Sigmoid colon (tissue), 7 donors: Measurements from ENCODE around the gene TAS1R2. TPM values are rescaled to one million over a fixed set of nuclear protein-coding genes. Genes with fewer than 3 reads are reported as not detected.

ENCODE experiments used
- DNase-seq: peaks from one replicate; pipeline ENCODE4 v3.0.0-alpha.2; 2019
- H3K27ac ChIP-seq, 4 donors: fragments of 200-600 bp; sonication (generic); one replicate each; pipeline ENCODE4 v1.5.1; 2016 to 2019; ENCODE audit warnings: mild to moderate bottlenecking in 1 of 4
- H3K27me3 ChIP-seq, 3 donors: fragments of 200-600 bp; sonication (generic); one replicate each; pipeline ENCODE4 v1.5.1; 2019; ENCODE audit warnings: mild to moderate bottlenecking in 1 of 3
- H3K36me3 ChIP-seq, 4 donors: fragments of 200-600 bp; sonication (generic); one replicate each; pipeline ENCODE4 v1.5.1; 2016 to 2019
- H3K4me1 ChIP-seq, 4 donors: fragments of 200-600 bp; sonication (generic); one replicate each; pipeline ENCODE4 v1.5.1; 2017 to 2019
- H3K4me3 ChIP-seq, 4 donors: fragments of 200-600 bp; sonication (generic); one replicate each; pipeline ENCODE4 v1.5.1; 2017 to 2019; ENCODE audit warnings: mild to moderate bottlenecking in 2 of 4, moderate library complexity in 1 of 4
- H3K9me3 ChIP-seq, 4 donors: fragments of 200-600 bp in 3 of 4; sonication (generic) in 3 of 4; one replicate each; pipeline versions ENCODE4 v1.5.1 to v1.6.1; 2013 to 2019
- EP300 ChIP-seq, 4 donors: sonication (generic); formaldehyde crosslinking; IDR thresholded peaks; one replicate each; pipeline ENCODE4 v1.6.1; 2017; ENCODE audit warnings: antibody characterized with exemption in 4 of 4
- POLR2A ChIP-seq, 2 donors: fragments of 450-650 bp; IDR thresholded peaks; one replicate each; pipeline ENCODE4 v1.6.1; 2016; ENCODE audit warnings: antibody characterized with exemption in 2 of 2, mild to moderate bottlenecking in 2 of 2, moderate library complexity in 2 of 2
- POLR2AphosphoS5 ChIP-seq, 4 donors: sonication (generic); formaldehyde crosslinking; IDR thresholded peaks; one replicate each; pipeline ENCODE4 v1.6.1; 2017; ENCODE audit warnings: antibody characterized with exemption in 4 of 4
- WGBS, 2 donors: extraction: QIAGEN DNeasy Blood & Tissue Kit; methylation state at CpG; one replicate each; pipeline ENCODE4 v1.1.7; 2013; 5-methylcytosine and 5-hydroxymethylcytosine counted together
- intact Hi-C: fragments of 100-400 bp; cut with DNase I; formaldehyde crosslinking; loops from one replicate; pipeline ENCODE4 v1.15.1; 2023
- polyA plus RNA-seq, 3 donors: library from polyadenylated mRNA; stranded (reverse); fragments of 200-250 nt; gene quantifications; one replicate each; pipeline ENCODE4 v1.2.3, GENCODE V29; 2013
- total RNA-seq, 4 donors: library from RNA; depleted of rRNA; stranded (reverse); fragments of >200 nt; gene quantifications; one replicate each; pipeline ENCODE4 v1.1.0, GENCODE V29; 2016
- TF ChIP-seq, protein P1 (sequence below), 4 experiments: fragments of 450-650 bp in 3 of 4; fragments of 200-600 bp in 1 of 4; IDR thresholded peaks; one replicate each; pipeline ENCODE4 v1.5.1; 2016 to 2019; ENCODE audit warnings: antibody characterized with exemption in 4 of 4, mild to moderate bottlenecking in 3 of 4, moderate library complexity in 2 of 4
- donor health status: healthy with polysubstance abuse.
- donor health status: Bipolar disorder and iron deficiency.
- donor health status: healthy.

Gene TAS1R2
- total and polyA plus RNA-seq, 7 donors = not detected

DNA sequence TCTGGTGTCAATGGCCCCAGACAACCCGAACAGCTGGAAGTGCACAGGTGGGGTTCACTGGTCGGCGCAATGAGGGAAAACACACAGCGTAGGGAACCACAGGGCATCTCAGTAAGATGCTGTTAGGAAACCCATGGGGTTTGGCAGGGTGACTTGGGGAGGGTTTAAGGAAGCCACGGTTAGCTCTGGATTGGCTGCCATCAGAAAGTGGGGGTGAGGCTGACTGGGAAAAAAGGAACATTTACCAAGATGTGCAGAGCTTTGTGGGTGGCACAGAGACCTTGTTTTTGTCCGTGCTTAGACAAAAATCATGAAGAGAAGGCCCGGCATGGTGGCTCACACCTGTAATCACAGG lies 31.9 kb upstream of the TAS1R2 start:
- H3K4me3 ChIP-seq = no peak overlapping the region
- DNase-seq = no peak
- H3K4me1 ChIP-seq = peaks cover 0 to 7% (median 4%) of the 10 kb centered on the region in 4 donors
- intact Hi-C loops = no loop called here
- H3K27ac ChIP-seq = peak overlapping the region in 3 of 4 donors; percentile 31 to 58 (median 49)
- TF ChIP-seq, protein P1, sequence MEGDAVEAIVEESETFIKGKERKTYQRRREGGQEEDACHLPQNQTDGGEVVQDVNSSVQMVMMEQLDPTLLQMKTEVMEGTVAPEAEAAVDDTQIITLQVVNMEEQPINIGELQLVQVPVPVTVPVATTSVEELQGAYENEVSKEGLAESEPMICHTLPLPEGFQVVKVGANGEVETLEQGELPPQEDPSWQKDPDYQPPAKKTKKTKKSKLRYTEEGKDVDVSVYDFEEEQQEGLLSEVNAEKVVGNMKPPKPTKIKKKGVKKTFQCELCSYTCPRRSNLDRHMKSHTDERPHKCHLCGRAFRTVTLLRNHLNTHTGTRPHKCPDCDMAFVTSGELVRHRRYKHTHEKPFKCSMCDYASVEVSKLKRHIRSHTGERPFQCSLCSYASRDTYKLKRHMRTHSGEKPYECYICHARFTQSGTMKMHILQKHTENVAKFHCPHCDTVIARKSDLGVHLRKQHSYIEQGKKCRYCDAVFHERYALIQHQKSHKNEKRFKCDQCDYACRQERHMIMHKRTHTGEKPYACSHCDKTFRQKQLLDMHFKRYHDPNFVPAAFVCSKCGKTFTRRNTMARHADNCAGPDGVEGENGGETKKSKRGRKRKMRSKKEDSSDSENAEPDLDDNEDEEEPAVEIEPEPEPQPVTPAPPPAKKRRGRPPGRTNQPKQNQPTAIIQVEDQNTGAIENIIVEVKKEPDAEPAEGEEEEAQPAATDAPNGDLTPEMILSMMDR (IDR thresholded peaks at IDR 0.05) = no peak
- TF ChIP-seq POLR2AphosphoS5 (IDR thresholded peaks at IDR 0.05) = no peak
- no peak for TF ChIP-seq POLR2A (IDR thresholded peaks at IDR 0.05)
- no peak for TF ChIP-seq EP300 (IDR thresholded peaks at IDR 0.05)
- peaks cover 0 to 7% (median 0%) of the 10 kb centered on the region in 4 donors for H3K36me3 ChIP-seq
- WGBS, 2 donors = 88 to 93% methylated on average over 7 of the region's 7 CpGs
- H3K9me3 ChIP-seq = no peaks in the 10 kb centered on the region
- no peaks in the 10 kb centered on the region for H3K27me3 ChIP-seq

DNA sequence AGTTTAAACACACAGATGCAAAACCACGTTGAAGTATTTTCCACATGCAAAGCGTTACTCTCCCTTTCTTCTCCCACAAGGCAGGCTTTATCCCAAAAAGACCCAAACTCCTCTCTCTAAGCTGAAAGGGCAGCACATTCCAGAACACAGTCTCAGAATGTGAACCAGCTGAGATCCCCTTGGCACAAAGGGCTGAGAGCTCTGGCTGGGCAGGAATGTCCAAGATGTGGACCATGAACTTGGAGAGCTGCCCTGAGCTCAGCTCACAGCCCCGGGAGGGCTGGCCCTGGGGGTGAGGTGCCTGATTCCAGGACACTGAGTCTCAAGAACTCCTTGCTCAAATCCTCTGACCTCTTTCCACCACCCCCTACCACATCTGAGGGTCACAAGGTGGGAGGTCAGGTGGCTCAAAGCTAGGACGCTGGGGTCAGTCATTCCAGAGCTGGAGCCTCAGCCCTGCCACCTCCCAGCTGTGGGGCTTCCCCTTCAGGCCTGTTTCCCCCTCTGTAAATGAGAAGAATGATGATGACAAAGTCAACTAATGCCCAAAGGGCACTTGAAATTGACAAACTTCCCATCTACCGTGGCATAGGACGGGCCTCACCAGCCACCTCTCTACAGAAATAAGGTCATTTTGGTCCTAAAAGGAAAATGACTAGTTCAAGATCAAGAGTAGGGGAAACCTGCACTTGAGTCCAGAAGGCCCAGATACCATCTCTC lies 31.4 kb upstream of the TAS1R2 start:
- H3K27ac ChIP-seq = peak overlapping the region; percentile 26 to 58 (median 40)
- intact Hi-C loops = no loop called here
- H3K9me3 ChIP-seq = no peaks in the 10 kb centered on the region
- no peak overlapping the region for H3K4me3 ChIP-seq
- WGBS, 2 donors = 76 to 77% methylated on average over 6 of the region's 6 CpGs
- peaks cover 0 to 7% (median 0%) of the 10 kb centered on the region in 4 donors for H3K36me3 ChIP-seq
- no peaks in the 10 kb centered on the region for H3K27me3 ChIP-seq
- peaks cover 0 to 7% (median 4%) of the 10 kb centered on the region in 4 donors for H3K4me1 ChIP-seq
- no peak for DNase-seq
- TF ChIP-seq POLR2AphosphoS5 (IDR thresholded peaks at IDR 0.05) (no peak), POLR2A (IDR thresholded peaks at IDR 0.05) (no peak), EP300 (IDR thresholded peaks at IDR 0.05) (no peak)
- TF ChIP-seq, protein P1 (IDR thresholded peaks at IDR 0.05) = no peak

GRCh38 chr1:18886003-18886335 lies 26.5 kb upstream of the TAS1R2 start:
- Histone ChIP-seq H3K9me3 (no peaks in the 10 kb centered on the region), H3K4me1 (peaks cover 0 to 6% (median 1%) of the 10 kb centered on the region in 4 donors), H3K4me3 (no peak overlapping the region), H3K27ac (no peak overlapping the region), H3K36me3 (peaks cover 0 to 21% (median 3%) of the 10 kb centered on the region in 4 donors), H3K27me3 (no peaks in the 10 kb centered on the region)
- TF ChIP-seq, protein P1 (IDR thresholded peaks at IDR 0.05) = no peak
- TF ChIP-seq POLR2A (IDR thresholded peaks at IDR 0.05) (no peak), POLR2AphosphoS5 (IDR thresholded peaks at IDR 0.05) (no peak), EP300 (IDR thresholded peaks at IDR 0.05) (no peak)
- 98 to 100% methylated on average over 1 of the region's 1 CpG for whole genome bisulfite sequencing, 2 donors
- intact Hi-C loops = no loop called here
- DNase-seq = no peak

GRCh38 chr1:18885311-18886002 lies 26.0 kb upstream of the TAS1R2 start:
- Histone ChIP-seq H3K4me3 (no peak overlapping the region), H3K27me3 (no peaks in the 10 kb centered on the region), H3K36me3 (peaks cover 0 to 21% (median 3%) of the 10 kb centered on the region in 4 donors), H3K9me3 (no peaks in the 10 kb centered on the region), H3K27ac (no peak overlapping the region), H3K4me1 (peaks cover 0 to under 1% (median 0%) of the 10 kb centered on the region in 4 donors)
- WGBS, 2 donors = 94 to 95% methylated on average over 17 of the region's 17 CpGs
- intact Hi-C loops = no loop called here
- TF ChIP-seq POLR2AphosphoS5 (IDR thresholded peaks at IDR 0.05) (no peak), POLR2A (IDR thresholded peaks at IDR 0.05) (no peak), EP300 (IDR thresholded peaks at IDR 0.05) (no peak)
- TF ChIP-seq, protein P1 (IDR thresholded peaks at IDR 0.05) = no peak
- DNase-seq = no peak
